GM11168 (cell line): Measurements from ENCODE around the gene GTPBP10.
"Not testable (repeated sequence)": the region's sequence is repeated elsewhere in the genome, so short reads cannot be mapped to it uniquely, and the experiment has no call there.

Experiments used
- in situ Hi-C: fragments of 300-500 bp; cut with MboI; formaldehyde crosslinking; loops from one replicate; pipeline ENCODE4 v1.12.0; 2022; ENCODE audit warnings: low sequenced_read_pairs; ENCODE audit not compliant: unreplicated experiment

The GTPBP10 gene

GRCh38 chr7:90346336-90347125 lies at the start of gene GTPBP10:
Gene GTPBP10 (plus strand): TSS chr7:90346716. CDS start chr7:90346742, 26 bp downstream.
- in situ Hi-C loops = no loop called here

DNA sequence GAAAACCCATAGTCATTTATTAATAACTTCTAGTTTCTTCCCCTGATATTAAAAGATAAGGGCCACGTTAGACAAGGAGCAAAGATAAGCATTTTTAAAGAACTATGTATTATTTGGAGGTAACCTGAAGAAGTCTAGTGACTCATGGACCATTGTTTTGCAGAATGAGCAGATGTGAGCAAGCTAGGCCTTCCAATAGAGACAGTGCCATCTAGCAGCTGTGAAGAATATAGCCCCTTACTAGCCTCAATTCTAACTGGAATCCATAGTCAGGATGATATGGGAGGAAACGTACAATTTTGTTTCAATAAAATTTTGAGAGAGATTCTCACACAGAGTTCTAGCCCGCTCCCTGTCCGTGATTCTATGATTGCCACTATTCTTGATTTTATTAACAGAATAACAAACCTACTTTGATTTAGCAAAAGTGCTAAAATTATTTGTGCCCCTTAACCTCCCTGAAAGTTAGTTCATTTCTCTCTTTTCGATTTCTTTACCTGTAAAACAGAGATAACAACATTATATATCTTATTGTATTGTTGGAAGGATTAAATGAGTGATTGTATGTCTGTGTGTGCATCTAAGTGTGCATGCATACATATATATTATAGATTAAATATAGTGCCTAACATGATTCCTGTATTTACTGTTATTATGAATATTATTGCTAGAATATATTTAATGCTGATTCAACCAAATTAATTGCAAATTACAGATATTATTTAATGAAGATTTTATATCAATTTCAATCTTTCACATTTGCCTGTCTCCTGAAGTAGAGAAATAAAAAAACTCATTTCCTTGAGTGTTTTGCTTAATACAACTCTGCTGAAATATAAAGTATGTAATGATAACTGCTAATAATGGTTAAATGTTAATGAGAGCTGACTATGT lies 48.1 kb upstream of the GTPBP10 start:
- in situ Hi-C loops = no loop called here

DNA sequence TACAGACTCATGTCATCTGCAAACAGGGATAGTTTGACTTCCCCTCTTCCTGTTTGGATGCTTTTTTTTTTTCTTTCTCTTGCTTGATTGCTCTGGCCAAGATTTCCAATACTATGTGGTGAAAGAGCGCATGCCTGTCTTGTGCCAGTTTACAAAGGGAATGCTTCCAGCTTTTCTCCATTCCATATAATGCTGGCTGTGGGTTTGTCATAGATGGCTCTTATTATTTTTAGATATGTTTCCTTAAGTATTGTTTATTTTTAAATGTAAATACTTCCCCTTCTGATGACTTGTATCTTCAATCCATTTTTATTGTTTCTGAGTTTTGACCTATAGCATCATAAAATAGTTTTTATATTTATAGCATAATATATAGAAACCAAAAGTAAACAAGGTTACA lies 43.3 kb upstream of the GTPBP10 start:
- in situ Hi-C loops = loop anchor here (10.0 kb wide), 1 partner anchor 132 kb away; no protein-coding TSS in a partner anchor

DNA sequence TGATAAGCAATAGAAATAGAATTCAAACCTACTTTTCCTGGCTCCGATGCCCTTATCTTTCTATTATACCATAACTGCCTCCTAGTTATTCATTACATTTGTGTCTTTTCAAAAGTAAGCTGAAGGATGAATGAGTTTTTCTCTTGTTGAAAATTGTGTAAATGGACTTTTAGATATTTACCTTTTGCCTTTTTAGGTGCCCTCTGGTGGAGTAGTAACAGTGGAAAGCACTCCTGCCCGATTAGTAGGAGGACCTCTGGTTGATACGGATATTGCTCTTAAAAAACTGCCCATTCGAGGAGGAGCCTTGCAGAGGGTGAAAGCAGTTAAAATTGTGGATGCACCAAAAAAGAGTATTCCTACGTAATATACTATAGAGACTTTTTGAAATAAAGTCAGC lies 36.6 kb upstream of the GTPBP10 start:
- in situ Hi-C loops = loop anchor here (10.0 kb wide), 1 partner anchor 125 kb away; no protein-coding TSS in a partner anchor

DNA sequence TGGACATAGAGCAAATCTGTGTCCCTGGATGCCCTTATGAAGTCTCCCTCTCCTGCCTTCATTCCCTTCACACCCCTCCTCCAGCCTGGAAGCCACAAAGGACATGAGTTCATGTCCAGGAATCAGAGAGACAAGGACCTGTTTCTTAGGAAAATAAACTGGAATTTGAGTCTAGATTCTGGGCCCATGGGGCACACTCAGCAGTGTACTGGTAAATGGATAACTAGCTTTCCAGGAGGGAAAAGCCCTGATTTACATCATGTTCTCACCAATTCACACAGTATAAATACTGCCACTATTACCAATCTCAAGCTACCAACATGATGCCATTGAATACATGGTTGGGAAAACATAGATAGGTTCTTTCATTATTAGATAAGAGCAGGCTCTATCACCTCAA lies 35.3 kb upstream of the GTPBP10 start:
- in situ Hi-C loops = no loop called here

- in situ Hi-C loops = no loop called here
Observed at GRCh38 chr7:90312745-90313144, 33.8 kb upstream of the GTPBP10 start.

DNA sequence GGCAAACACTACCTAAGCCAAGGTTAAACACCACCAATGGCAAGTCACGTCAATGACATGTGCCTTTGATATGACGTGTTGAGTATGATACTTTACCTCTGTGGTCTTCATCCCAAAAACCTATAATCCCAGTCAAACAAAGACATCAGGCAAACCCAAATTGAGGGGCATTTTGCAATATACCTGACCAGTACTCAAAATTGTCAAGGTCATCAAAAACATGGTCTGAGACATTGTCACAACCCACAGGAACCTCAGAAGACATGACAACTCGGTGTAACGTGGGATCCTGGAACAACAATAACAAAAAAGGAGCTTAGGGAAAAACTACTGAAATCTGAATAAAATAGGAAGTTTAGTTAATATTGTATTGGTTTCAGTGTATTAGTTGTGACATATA lies 32.6 kb upstream of the GTPBP10 start:
- in situ Hi-C loops = no loop called here

GRCh38 chr7:90320014-90320413 lies 26.5 kb upstream of the GTPBP10 start:
- in situ Hi-C loops = no loop called here

GRCh38 chr7:90320418-90320800 lies 26.1 kb upstream of the GTPBP10 start:
- in situ Hi-C loops = no loop called here

GRCh38 chr7:90320801-90321494 lies 25.6 kb upstream of the GTPBP10 start, which contains the start of gene FAM237B:
Gene FAM237B (minus strand): TSS chr7:90321304. CDS start chr7:90319748, 1,556 bp downstream.
- in situ Hi-C loops = no loop called here

- in situ Hi-C loops = no loop called here
Observed at GRCh38 chr7:90322837-90323236, 23.7 kb upstream of the GTPBP10 start.

DNA sequence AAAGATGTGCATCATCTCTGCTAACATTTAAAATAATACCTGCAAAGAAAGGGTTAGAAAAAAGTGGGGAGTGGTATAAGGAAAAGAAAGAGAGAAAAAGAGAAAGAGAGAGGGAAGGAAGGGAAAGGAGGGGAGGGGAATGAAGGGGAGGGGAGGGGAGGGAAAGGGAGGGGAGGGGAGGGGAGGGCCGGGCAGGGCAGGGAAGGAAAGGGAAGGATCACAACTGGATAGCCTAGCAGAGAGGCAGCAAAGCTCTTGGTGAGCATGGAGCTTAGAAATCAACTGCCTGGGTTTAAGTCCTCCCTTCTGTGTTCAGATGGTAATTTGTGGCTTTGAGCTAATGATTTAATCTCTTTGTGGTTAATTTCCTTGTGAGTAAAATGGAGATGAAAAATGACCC lies 20.0 kb upstream of the GTPBP10 start:
- in situ Hi-C loops = no loop called here

- in situ Hi-C loops = no loop called here
Observed at GRCh38 chr7:90334193-90334843, 12.2 kb upstream of the GTPBP10 start.

- in situ Hi-C loops = not testable (repeated sequence)
Observed at GRCh38 chr7:90334926-90335325, 11.6 kb upstream of the GTPBP10 start.

DNA sequence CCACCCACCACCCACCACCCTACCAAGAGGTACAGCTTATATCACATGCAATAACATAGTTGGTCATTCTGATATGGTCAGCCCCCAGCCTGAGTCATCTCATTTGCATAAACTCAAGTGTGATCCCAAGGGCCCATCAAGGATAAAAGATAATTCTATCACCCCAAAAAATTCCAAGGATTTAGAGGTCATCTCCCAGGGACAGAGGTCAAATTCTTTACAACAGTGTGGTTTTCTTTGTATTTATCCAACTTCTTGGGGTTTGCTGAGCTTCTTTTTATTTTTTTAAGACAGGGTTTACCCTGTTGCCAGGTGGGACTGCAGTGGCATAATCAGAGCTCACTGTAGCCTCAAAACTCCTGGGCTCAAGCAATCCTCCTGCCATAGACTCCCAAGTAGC lies 9.4 kb upstream of the GTPBP10 start:
- in situ Hi-C loops = no loop called here

DNA sequence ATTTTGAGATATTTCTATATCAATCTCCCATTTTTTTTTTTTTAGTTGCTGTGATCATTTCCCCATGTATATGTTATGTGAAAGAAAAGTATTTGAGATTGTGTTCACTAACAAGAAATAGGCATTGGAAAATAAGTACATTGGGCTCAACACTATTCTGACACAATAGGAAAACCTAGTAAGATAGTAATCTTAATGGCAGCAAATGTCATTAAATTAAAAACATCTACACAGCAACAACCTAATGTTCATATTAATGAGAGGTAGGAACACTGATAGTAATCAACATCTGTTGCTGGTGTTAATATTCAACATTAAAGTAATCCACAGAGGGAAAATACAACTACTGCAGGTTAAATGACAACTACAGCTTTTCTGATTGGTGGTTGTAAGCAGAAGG lies 1.5 kb upstream of the GTPBP10 start:
- in situ Hi-C loops = no loop called here

DNA sequence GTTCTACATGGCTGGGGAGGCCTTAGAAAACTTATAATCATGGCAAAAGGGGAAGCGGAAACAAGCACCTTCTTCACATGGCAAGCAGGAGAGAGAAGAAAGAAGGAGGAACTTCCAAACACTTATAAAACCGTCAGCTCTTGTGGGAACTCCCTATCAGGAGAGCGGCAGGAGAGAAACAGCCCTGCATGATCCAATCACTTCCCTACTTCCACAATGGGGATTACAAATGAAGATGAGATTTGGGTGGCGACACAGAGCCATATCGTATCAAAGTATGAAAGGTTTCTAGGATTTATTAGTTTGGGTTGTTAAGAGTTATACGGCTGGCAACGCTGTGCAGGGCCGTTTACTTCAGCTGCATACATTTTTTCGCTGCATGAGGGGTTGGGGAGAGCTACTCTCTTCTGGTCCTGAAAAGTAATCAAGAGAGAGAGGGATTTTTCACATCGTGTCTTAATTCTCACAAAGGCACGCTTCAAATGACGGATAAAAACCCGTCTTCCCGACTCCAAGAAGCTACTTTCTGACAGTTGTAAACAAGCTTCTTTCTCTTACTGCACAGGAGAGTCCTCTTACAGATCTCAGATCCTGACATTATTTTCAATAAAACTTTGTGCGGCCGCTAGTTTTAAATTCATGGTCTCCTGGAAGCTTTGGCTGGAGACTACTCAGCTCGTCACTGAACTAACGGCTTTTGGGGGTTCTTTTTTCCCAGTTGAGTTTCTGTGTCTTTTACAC lies 751 bp upstream of the GTPBP10 start:
- in situ Hi-C loops = no loop called here

GRCh38 chr7:90347759-90348158 lies 1.2 kb downstream of the GTPBP10 start:
- in situ Hi-C loops = no loop called here

- in situ Hi-C loops = no loop called here
Observed at GRCh38 chr7:90349305-90349704, 2.8 kb downstream of the GTPBP10 start.
